Epithelial cell of esophagus (primary cell): ENCODE measurements around the gene SAG.

Source experiments
- DNase-seq: peaks from one replicate; pipeline ENCODE4 v3.0.0; 2010; ENCODE audit warnings: low read depth
- H3K4me3 ChIP-seq: 2 replicates; pipeline ENCODE4 v1.5.1; 2011; ENCODE audit warnings: mild to moderate bottlenecking, low read length, control low read depth
- TF ChIP-seq, protein P1 (sequence below): IDR thresholded peaks from 2 replicates; pipeline ENCODE4 v1.5.1; 2011; ENCODE audit warnings: low read depth, mild to moderate bottlenecking, low read length, control low read depth, inconsistent platforms; ENCODE audit not compliant: insufficient read depth; ENCODE audit errors: missing control alignments

The SAG gene

GRCh38 chr2:233273120-233273519 is 34.5 kb upstream of the SAG start:
- TF ChIP-seq, protein P1, sequence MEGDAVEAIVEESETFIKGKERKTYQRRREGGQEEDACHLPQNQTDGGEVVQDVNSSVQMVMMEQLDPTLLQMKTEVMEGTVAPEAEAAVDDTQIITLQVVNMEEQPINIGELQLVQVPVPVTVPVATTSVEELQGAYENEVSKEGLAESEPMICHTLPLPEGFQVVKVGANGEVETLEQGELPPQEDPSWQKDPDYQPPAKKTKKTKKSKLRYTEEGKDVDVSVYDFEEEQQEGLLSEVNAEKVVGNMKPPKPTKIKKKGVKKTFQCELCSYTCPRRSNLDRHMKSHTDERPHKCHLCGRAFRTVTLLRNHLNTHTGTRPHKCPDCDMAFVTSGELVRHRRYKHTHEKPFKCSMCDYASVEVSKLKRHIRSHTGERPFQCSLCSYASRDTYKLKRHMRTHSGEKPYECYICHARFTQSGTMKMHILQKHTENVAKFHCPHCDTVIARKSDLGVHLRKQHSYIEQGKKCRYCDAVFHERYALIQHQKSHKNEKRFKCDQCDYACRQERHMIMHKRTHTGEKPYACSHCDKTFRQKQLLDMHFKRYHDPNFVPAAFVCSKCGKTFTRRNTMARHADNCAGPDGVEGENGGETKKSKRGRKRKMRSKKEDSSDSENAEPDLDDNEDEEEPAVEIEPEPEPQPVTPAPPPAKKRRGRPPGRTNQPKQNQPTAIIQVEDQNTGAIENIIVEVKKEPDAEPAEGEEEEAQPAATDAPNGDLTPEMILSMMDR, result no peak
- H3K4me3 ChIP-seq, result no peak overlapping the region
- DNase-seq, result no peak

DNA sequence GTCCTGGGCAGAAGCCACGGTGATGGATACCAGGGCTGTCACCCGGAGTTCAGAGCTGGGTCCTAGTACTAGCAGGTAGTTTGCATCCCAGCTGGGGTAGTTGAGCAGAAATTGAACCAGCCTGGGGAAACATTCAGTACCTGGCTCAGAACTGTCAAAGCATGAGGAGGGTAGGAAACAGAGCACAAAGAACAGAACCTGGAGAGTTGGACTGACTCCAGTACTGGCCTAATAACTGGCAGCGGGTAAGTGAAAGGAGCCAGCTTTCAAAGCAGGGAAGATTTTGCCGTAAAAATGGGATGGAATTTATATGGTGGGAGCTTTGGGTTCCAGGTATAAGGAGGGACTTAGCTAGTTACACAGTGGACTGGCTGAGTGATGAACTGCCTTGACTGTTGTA is 32.4 kb upstream of the SAG start:
- DNase-seq, result no peak
- TF ChIP-seq, protein P1, result no peak
- H3K4me3 ChIP-seq, result no peak overlapping the region

- no peak for DNase-seq
- H3K4me3 ChIP-seq, result no peak overlapping the region
- TF ChIP-seq, protein P1, result no peak
Measured at GRCh38 chr2:233278921-233279320, 28.7 kb upstream of the SAG start.

DNA sequence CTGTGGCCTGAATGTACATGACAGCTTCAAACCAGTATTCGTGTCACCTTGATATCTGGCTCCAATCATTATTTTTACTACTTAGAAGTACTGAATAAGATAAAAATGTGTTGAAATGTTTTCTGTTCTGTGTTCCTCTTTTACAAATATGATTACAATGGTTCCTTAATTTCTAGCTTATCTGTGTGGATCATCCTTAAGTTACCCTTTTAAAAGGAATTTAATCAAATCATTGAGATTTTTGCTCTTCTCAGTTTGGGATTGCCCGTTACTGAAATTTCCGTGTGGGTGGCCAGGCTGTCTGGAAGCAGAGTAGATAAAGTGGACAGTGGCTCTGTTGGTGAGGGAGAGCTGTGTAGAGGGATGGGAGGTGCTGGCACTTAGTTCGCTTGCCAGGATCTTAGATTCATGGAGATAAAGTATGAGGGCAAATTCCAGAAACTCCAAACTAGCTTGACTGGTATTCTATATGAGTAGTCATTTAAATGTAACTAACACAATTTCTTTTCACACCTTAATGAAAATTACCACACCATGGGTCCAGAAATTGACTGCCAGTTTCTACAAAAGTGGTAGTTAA is 27.4 kb upstream of the SAG start:
- DNase-seq, result no peak
- H3K4me3 ChIP-seq, result no peak overlapping the region
- TF ChIP-seq, protein P1, result no peak

DNA sequence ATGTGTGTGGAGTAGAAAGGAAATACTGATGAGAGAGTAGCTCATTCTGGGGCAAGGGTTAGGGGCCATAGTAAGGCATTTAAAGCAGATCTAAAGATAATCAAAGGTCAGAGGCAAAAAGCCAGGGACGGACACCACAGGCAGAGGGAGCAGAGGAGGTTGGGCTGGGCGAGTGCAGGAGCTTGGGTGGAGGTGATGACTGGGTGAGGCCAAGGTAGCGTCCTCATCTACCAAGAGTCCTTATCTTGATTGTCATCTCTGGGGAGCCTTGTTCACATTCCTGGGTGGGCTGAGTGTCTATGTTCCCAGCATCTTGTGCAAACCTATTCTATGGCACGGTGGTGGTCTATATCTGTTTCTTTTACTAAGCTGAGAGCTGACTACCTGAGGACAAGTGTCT is 26.1 kb upstream of the SAG start:
- TF ChIP-seq, protein P1, result no peak
- no peak overlapping the region for H3K4me3 ChIP-seq
- no peak for DNase-seq

DNA sequence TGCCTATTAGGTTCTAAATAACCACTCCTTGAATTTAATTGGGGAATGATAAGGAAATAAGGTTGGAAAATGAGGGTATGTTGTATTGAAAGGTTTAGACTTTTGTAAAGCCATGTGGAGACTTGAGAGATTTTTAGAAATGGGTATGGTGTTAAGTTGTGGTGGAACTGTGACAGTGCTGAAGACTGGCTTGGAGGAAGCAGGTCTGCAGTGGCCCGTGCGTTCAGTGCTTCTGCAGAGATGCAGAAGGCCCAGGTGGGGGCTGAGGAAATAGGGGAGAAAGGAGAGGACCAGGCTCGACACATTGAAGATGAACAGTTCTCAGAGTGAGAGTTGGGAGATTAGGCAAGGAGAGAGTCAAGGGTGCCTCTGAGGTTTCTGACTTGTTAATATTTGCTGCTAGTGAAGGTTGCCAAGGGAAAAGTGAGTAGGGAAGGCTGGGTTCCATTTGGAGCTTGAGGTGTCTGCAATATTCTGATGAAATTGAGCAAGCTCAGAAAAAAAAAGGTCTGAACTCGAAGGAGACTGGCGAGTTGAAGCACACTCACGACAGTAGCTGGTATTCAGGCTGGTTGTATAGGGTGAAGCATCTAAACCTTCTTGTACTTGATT is 25.5 kb upstream of the SAG start:
- DNase-seq, result no peak
- TF ChIP-seq, protein P1, result no peak
- no peak overlapping the region for H3K4me3 ChIP-seq

DNA sequence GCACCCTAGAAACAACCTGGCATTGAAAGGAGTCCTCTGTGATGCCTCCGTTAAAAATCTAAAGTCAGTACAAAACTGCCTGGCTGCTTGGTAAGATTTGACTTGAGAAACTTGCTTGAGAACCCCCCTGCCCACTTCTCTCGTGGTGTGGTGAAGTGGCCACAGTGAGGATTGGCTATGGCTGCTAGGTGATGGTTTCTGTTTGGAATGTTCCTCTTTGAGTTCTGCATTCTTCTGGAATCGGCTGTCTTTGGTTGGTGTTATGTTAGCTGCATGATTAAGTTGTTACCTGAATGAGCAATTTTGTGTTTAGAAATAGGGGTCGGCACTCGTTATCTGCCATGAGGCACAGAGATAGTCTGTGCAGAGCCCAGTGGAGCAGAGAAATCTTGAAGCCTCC is 21.7 kb upstream of the SAG start:
- no peak for DNase-seq
- no peak overlapping the region for H3K4me3 ChIP-seq
- TF ChIP-seq, protein P1, result no peak
